Muscle of back (tissue), 11 donors: ENCODE results near the gene TNFRSF13B. TPM values are rescaled to one million over a fixed set of nuclear protein-coding genes. Genes with fewer than 3 reads are reported as not detected.
"Not testable (repeated sequence)": the region's sequence is repeated elsewhere in the genome, so short reads cannot be mapped to it uniquely, and the experiment has no call there.

ENCODE experiments used
- DNase-seq, 3 donors: peaks; one replicate each; pipeline versions ENCODE4 v3.0.0 to v3.0.0-alpha.2; 2013
- polyA plus RNA-seq, 10 donors: library from polyadenylated mRNA; unstranded; fragments of 120-200 nt; gene quantifications; one replicate each; pipeline ENCODE4 v1.2.1, GENCODE V29; 2013; ENCODE audit not compliant: insufficient read length in 10 of 10

The TNFRSF13B gene
- polyA plus RNA-seq, 10 donors, result 0.09 to 2.2 (median 0.24) TPM; not detected in 2

DNA sequence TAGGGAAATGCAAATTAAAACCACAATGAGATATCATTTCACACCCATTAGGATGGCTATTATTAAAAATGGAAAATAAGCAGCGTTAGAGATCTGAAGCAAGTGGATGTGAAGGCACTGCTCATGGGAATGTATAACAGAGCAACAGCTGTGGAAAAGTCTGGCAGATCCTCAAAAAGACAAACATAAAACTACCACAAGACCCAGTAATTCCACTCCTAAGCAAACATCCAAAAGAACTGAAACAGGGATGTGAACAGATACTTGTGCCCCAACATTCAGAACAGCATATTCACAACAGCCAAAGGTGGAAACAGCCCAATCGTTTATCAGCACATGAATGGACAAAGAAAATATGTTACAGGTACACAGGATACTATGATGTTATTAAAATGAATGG, 10.9 kb downstream of the TNFRSF13B start:
- not testable (repeated sequence) for DNase-seq

DNA sequence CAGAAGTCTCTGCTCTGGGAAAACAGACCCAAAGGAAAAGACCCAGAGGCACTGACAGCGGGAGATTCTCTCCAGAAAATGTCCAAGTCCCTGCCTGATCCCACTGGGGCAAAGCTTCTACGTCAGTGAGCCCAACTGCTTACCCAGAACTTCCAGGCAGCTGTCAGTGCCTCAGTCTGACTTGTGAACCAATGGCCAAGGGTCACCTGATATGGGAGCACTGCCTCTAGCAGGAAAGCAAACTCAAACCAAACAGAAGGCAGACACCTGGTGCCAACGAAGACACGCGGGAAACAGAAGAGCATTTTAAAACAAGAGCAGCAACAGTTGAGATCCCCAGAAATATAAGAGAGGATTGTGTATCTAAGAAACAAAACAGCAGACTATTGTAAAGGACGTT, 16.9 kb downstream of the TNFRSF13B start:
- not testable (repeated sequence) for DNase-seq

DNA sequence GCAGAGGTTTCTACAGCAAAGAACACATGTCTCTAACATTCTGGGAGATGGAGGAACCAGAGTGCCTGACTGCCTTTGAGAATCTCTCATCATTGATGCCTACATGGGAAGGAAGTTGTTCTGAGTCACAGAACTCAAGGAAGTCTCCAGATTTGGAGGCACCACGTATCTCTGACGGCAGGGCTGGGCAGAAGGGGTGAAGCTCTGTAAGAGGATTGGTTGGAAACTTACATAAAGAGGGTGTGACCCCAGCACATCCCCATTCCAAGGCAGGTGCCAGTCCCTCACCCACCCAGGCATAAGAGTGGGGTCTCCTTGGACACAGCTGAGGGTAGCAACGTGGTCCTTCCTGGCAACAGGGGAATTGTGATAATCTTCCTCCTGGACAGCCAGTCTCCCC, 17.4 kb downstream of the TNFRSF13B start:
- no peak for DNase-seq

GRCh38 chr17:16953841-16954240, 18.1 kb downstream of the TNFRSF13B start:
- no peak for DNase-seq

- DNase-seq, result no peak
Observed at GRCh38 chr17:16953347-16953746, 18.6 kb downstream of the TNFRSF13B start.

GRCh38 chr17:16952401-16952800, 19.5 kb downstream of the TNFRSF13B start:
- DNase-seq, result no peak

DNA sequence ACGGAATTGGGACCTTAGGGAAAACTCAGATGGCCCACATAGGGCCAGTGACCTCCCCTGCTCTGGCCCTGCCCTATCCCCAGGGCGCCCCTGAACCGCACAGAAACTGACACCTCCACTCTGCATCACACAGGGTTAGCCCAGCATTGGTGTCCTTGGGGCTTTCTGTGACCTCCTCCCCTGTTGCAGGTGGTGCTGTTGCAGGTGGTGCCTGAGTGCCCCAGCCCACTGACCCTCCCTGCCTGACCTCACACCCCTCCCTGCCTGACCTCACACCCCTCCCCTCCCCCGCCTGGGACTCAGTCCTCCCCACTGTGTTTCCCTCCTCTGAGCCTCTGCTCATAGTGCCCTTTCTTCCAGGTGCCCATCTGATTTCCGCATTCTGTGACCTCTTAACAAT, 21.4 kb downstream of the TNFRSF13B start:
- no peak for DNase-seq

DNA sequence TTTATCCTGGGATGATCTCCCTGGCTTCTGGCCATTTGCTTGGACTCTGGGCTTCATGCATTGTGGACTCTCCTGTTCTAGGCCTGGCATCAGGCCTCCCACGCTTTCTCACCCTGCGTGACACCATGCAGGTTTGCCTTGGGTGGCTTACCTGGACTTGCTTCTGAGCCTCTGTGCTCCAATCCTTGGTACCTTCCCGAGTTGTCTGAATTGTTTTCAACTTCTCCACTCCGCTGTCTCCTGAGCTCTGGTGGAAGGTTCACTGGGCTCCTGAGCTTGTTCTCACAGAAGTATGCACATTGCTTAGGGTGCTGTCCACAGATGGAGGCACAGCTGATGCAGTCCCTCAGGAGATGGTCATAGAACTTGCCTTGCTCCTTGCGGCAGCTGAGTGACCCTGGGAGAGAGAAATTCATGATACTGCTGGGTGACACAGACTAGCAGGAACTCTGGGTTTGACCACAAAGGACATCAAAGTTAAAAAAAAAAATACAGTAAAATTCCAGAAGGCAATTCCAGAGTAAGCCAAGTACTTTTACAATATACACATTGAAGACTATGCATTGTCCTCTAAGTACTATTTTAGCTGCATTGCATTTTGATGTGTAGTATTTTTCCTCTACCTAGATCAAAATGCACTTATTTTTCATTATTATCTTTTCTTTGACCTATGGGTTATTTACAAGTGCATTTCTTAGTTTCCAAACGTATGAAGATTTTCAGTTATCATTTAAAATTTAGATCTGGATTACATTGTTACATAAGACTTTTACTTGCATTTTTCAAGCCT, 23.1 kb downstream of the TNFRSF13B start:
- DNase-seq, result no peak

- no peak for DNase-seq
Observed at GRCh38 chr17:16947470-16947869, 24.4 kb downstream of the TNFRSF13B start.

- DNase-seq, result no peak
Observed at GRCh38 chr17:16945663-16946218, 26.2 kb downstream of the TNFRSF13B start.

DNA sequence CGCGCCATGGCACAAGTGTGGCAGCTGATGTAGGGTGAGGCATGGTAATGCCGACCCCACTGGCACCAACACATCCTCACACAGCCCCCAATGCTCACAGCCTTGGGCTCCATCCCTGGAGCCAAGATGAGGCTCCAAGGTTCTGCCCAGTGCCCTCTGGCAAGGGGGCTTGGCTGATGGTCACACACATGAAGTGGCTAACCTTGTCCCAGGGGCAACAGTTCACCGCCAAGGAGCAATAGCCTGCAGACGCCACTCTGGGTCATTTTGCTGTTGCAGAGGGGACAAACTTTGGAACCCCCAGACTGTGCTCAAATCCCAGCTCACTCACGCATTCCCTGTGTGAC, 26.8 kb downstream of the TNFRSF13B start:
- no peak for DNase-seq

DNA sequence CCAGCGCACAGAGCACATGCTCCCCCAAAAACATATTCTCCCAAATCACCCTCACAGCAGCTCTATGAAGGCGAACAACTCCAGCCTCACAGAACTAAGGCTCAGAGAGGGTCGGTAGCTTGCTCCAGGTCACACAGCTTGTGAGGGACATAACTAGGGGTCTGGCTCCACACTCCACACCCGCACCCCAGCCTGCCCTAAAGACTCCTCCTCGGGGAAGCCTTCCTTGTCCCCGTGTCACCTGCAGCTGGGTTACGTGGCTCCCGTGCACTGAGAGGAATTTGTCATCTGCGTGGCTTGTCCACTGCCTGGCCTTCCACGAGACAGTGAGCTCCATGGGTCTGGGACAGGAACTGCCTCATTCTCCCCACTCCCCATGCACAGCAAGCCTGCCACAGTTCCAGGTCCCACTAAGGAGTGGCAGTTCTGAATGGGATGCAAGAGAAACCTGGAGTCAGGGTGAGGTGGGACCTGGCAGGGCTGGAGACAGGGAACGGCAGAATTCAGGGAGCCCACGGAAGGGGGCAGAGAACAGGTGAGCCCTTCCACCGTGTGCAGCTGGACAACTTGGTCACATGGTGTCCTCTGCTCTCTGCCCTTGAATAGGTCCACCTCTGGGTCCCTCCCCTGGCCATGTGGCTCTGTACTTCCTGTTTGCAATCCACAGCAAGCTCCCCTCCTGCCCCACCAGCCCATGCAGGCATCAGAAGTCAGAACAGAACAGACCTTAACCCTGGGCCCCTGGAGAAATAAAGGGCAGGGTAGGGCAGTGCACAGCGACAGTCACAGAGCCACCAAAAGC, 27.4 kb downstream of the TNFRSF13B start:
- DNase-seq, result no peak

DNA sequence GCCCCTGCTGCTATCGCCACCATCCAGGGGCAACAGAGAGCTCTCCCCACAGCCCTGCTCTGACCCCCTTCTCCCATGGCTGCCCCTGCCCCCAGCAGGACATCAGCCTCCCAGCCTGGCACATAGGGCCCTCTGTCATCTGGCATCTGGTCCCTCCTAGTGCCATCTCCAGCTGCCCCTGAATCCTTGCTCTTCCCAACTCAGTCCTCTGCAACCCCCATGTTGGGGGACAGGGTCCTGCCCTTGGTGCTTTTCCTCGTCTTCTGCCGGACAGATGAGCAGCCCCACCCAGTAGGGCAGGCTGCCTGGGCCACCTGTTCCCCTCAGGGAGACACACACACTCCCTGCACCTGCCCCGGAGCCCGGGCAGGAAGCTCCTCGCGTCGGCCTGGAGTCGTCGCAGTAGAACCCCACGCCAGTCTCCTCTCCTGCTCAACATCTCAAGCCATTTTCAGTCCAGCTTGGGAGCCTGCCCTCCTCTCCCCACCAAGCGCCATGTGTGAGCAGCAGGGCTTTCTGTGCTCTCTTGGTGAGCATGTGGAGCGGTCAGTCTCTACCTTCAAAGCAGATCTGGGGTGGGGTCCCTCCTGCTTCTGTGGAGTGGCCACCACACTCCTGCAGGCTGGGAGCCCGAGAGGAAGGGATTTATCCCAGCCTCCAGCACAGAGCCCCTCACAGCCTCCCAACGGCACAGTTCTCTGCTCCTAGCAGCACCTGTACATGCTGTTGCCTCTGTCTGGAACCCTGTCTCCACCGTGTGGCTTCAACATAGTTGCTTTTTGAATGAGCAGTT, 28.2 kb downstream of the TNFRSF13B start:
- DNase-seq, result no peak

GRCh38 chr17:16943032-16943352, 28.9 kb downstream of the TNFRSF13B start:
- no peak for DNase-seq

DNA sequence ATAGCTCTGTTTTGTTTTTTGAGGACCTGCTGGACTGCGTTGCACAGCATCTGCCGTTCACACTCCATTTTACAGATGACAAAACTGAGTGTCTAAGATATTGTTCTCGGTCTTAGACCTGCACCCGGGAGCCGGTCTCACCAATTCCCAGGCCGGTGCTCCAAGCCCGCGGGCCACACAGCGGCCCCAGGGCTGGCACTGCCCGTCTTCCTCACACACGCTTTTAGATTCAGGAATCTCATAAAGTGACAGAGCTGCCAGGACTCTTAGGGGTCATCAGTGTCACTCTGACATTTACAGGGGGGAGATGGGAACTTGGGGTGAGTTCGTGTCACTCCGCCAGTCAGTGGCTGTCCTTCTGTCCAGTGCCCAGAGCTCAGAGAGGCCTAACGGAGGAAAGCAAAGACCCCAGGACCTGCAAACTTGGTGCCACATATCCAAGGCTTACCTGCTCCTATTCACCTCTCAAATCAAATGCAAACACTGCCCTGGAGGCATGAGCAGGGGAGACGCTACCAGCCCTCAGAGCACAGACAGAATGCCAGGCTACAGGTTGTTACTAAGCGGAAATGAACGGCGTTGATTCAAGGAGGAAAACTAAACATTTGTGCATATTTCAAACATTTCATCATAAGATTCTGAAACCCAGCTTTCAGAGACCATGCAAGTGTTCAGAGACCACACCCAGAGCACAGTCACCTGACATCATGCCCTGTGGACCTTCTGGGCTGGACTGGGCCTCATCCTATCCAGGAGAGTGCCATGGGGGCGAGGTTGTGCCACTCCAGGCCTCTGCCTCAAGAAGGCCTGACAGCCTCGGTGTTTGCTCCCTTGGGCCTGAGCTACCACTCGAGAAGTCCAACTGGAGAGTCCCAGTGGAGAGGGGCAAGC, 29.5 kb downstream of the TNFRSF13B start:
- no peak for DNase-seq

- DNase-seq, result peak; percentile 31 to 85 (median 65)
Observed at GRCh38 chr17:16941072-16942036, 30.6 kb downstream of the TNFRSF13B start.

- peak in 1 of 3 donors; percentile 47 for DNase-seq
Observed at GRCh38 chr17:16940116-16940881, 31.6 kb downstream of the TNFRSF13B start.

DNA sequence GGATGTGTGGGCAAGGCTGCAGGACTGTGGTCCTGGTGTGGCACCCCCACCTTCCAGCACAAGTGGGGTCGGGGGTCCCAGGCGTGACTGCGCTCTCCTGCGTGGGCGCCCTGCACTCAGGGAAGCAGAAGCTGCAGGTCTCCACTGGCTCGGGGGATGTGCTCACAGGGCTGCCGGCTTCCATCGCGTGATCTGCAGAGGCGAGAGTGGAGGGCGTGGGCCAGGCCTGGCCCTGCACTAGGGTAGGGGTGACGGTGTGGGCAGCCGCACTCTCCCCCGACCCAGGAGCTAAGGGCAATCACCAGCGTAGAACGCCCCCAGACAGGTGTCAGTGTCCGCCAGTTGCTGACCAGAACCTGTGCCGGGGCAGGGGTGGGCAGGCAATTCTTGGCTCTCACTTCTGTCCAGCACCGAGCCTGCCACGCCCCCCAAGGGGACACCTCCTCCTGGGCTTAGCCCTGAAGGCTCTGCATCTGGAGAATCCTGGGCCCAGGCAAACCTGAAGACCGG, 32.3 kb downstream of the TNFRSF13B start:
- DNase-seq, result no peak

DNA sequence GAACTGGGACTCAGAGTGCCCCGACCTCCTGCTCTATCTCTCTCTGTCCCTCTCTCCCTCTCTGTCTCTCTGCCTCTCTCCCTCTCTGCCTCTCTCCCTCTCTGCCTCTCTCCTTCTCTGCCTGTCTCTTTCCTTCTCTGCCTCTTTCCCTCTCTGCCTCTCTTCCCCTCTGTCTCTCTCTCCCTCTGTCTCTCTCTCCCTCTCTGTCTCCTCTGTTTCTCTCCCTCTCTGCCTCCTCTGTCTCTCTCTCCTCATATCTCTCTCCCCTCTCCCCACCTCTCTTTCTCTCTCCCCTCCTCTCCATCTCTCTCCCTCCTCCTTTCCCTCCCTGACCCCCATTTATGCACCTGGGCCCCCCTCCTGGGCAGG, 32.7 kb downstream of the TNFRSF13B start:
- no peak for DNase-seq
